NCI-H748 treated with DMSO at 0.1 percent for 48 hours (cell line): Measurements from ENCODE around the gene STXBP1.
"Not testable (repeated sequence)": the region's sequence is repeated elsewhere in the genome, so short reads cannot be mapped to it uniquely, and the experiment has no call there.

Source experiments
- DNase-seq: peaks from one replicate; lab custom pipeline; 2025; lab: John Stamatoyannopoulos, UW

The STXBP1 gene

DNA sequence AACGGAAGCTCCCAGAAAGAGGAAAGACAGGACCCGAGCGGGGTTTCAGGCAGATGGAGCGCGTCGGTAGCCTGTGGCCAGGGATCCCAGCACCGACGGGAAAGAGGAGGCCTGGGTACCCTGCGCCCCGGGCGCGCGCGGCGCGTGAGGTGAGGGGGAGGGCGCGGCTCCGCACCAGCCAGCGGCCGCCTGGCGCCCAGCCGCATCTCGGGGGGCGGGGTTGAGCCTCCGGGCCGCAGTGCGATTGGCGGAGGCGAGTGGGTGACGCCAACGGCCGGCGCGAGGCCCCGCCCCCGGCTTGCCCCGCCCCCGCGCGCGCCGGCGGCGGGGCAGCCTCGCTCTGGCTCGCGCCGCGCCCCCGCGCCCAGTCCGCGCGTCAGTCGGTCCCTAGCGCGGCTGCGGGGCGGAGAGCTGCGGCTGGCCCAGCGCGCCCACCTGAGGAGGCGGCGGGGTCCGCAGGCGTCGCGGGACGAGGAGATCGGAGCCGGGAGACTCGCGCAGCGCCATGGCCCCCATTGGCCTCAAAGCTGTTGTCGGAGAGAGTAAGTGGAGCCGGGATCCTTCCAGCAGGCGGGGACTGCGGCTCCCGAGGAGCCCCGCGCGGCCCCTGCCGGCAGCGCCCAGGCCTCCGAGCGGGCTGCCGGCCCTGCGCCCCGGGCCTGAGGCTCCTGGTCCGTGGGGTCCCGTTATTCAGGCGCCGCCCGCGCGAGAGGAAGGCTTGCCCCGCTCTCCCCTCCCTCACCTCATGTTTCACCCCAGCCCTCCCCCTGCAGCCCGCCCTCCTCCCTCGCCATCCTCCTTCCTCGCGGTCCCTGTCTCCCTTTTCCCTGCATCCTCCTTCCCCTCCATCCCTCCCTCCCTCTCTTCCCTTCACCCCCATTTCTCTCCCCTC, at the start of gene STXBP1:
TSS of gene STXBP1 (plus strand) at position 379 of the 892 bp plus-strand sequence. CDS start at position 506, 127 bp downstream.
- peak; percentile 67 for DNase-seq

DNA sequence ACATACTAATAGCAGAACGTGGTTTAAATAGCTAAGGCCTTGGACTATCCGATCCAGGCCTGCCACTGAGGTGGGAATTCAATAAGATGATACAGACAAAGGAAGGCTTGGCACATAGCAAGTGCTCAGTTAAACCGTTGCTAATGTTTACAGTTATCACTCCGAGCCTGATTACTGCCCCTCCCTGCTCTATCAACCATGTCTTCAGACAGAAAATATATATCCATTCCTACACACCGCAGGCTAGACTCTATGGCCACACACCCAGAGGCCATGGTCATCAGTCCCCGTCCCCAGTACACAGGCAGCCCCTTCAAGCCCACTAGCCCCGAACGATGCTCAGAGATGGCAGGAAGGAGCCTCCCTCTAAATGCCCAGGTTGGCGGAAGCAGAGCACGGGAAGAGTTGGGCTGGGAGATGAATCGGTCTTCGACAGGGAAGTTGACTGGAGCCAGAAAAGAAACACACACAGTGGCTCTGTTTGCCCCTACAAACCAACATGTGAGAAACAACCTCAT, 49.7 kb upstream of the STXBP1 start:
- DNase-seq: no peak

DNA sequence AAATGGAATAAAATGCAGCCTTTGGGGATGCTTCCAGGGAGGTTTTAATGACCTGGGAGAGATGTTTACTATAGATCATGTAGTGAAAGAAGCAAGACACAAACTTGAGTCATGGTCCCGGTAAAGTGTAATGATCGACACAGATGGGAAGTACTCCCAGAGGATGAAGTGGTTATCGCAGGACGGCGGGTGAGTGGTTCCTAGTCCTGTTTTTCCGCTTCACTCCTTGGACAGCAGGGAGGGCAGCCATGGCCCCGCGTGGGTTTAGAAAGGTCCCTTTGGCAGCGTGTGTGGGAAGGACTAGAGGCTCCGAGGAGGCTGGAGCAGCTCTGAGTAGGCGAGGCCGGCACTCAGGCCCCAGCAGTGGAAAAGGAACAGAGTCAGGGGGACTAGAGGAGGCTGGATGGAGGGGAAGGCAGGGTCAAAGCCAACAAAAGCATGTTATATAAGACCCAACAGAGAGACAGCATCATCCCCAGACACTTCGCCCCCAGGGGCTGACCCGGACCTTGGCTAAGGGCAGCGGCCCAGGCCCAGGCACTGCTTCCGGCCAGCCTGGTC, 49.2 kb upstream of the STXBP1 start:
- DNase-seq: no peak

DNA sequence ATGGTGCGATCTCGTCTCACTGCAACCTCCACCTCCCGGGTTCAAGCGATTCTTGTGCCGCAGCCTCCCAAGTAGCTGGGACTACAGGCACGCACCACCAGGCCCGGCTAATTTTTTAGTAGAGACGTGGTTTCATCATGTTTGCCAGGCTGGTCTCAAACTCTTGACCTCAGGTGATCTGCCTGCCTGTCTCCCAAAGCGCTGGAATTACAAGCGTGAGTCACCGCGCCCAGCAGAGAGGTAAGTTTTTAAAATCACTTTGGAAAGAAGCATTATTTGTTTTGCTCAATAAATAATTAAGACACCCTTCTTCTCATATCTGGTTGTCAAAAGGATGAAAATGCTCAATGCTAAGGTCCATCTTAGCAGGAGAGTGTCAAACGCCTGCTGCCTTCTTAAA, 48.5 kb upstream of the STXBP1 start:
- no peak for DNase-seq

DNA sequence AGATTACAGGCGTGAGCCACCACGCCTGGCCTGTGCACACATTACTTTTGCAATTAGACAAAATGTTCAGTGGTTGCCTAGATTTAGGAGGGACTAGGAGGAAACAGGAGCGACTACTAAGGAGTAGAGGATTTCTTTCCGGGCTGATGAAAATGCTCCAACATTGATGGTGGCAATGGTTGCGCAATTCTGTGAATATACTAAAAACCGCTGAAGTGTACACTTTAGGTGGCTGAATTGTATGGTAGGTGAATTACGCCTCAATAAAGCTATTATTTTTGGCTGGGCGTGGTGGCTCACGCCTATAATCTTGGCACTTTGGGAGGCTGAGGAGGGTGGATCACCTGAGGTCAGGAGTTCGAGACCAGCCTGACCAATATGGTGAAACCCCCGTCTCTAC, 46.8 kb upstream of the STXBP1 start:
- no peak for DNase-seq

DNA sequence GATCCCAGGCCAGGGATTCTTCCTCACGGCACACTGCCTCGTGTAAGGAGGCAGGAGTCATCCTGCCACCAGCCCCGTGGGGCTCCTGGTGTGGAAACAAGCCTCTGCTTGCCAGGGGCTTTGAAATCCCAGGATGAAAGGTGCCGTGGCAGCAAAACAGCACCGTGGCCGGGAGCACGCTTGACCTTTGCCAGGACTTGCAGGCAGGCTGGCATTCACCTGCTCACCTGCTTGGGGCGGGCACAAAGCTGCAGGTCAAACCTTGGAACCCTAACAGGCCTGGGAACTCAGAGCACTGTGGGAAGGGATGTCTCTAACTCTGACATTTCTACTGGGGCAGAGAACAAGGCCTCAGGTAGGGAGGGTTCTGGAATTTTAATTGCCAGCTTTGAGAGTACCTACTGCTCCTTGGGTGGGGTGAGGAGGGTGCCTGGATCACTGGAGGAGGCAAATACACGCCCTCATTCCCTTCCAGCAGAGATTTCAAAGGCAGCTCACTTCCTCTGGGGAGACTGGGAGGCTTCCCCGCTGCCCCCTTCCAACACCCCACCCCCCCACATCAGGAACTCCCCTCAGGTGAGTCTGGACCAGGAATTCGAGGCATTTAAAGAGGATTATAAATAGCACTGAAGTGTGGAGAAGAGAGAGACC, 45.6 kb upstream of the STXBP1 start:
- DNase-seq: no peak

DNA sequence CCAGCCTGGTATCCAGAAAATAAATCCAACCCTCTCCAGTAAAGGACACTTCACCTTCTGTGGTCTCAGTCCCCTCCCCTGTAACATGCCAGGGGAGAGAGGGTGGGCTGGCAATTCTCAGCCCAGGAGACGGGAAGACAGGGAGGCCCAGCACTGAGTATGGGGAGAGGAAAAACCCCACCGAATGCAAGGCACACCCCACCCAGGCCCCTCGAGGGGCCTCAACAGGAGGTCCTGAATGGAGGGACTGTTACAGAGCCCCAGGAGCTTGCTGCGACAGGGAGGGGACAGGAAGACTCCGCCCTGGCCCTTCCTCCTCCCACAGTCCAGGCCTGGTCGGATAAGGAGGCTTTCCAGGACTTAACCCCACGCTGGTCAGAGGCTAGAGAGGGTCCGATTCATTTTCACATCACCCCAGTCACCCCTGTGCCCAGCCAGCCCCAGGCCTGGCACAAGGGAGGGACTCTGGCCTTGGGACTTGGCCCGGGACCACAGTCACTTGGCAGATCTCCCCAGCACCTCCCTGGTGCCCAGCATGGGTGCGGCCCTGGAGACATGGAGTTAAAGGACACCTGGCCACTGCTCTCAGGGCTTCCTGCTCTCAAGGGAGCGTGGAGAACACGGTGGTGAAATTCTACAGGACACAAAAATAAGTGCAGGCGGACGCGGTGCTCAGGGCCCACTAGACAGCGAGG, 44.9 kb upstream of the STXBP1 start:
- DNase-seq: no peak

DNA sequence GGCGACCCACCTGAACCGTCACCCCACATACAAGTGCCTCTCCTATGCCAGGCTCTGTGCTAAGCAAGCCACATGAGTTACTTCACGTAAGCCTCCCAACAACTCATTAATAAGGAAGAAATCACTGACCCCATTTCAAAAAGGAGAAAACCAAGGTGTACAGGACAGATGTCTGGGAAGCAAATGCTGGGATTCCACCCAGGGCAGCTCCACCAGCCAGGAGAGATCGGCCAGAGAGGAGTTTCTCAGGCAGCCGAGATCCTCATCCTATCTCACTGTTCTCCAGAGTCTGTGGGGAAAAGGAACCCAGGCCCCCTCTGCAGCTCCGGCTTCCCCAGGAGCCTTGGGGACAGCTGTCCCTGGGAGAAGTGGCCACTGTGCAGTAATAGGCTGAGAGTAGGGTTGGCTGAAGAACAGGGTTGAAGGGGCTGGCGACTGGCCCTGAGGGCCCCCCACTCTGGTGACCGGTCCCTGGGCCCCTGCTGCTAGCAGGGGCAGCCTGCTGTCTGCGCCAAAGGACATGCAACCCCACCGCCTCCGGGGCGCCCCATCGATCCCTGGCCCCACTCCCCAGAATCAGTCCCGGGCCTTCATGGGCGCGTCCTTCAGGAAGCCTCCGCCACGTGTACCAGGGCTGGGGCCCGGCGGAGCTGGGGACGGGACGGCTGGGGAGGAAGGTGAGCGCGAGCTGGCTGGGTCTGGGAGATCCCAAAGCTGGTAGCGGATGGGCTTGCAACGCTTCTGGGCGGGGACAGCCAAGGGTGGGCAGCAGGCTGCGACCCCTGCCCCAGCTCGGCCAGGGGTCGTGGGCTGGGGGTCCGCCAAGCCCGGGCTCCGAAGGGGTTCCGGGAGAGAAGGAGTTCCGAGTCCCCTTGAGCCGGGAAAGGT, 44.1 kb upstream of the STXBP1 start:
- DNase-seq: no peak

DNA sequence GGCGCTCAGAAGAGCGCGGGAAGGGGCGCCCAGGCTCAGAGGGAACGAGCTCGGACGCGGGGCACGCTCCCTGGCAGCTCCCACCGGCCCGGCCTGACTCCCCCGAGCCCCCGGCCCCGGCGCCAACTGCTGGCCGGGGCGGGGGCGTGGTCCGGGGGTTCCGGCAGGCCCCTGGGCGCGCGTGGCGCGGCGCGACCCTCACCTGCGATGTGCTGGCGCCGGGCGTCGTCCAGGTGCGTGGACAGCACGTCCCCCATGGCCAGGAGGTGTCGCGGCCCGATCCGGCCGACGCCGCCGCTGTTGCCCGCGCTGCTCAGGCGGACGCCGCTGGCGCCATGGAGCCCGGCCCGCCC, 43.5 kb upstream of the STXBP1 start:
- DNase-seq: no peak

DNA sequence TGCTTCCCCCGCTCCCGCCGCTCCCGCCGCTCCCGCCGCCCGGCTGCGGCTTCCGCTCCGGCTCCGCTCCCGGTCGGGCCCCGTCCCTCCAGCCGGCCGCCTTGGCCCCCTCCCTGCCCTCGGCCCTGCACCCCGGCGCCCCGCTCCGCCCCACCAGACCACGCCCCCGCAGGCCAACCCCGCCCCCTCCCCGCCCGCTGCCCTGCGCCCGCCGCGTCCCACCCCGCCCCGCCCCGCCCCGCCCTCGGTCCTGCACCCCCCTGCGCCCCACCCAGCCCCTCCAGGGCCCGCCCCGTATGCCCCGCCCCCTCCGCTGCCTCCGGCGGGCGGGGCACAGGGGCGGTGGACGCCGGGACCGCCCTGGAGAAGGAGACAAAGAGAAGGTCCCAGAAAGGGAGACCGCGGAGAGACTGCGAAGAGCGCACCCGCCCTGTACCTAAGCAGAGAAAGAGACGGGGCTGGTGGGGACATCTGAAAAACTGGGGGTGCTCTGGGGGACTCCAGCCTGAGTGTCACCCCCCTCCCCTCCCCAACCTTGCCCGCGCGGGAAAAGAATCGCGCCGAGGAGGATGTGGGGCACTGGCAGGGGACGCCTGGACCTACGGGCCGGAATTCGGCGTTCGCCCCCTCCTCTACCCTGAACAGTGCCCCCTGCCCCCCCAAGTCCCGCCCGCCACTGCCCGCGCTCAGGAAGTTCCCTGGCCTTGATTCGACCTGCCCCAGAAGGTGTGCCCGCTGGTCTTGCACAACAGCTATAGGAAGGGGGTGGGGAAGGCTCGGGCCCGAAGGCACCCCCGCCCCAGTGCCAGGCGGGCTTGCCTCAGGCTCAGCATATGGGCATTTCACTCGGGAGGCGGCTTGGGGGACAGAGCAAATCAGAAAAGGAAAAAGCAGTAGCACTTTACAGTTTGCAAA, 42.8 kb upstream of the STXBP1 start:
- peak; percentile 74 for DNase-seq

DNA sequence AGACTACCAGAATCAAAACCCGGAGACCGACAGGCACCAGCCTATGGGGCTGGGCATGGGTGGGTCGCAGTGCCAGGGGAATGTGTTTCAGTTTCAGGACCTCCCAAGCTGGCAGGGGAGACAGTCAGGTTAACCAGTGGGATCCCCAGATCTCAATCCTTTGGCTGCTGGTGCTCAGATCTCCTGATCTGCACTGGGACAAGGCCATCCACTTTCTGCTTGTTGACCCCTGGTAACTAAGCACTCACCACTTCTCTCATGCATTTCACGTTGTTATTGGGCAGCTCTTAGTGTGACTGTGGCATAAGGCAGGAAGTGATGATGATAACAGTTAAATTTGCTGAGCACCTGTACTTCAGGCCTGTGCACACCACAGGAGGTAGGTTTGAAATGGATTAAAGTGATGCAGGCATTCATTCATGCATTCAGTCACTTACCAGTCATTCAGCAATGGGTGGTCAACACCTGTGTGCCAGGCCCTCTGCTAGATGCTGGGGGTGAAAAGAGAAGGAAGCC, 42.1 kb upstream of the STXBP1 start:
- DNase-seq: peak; percentile 61

DNA sequence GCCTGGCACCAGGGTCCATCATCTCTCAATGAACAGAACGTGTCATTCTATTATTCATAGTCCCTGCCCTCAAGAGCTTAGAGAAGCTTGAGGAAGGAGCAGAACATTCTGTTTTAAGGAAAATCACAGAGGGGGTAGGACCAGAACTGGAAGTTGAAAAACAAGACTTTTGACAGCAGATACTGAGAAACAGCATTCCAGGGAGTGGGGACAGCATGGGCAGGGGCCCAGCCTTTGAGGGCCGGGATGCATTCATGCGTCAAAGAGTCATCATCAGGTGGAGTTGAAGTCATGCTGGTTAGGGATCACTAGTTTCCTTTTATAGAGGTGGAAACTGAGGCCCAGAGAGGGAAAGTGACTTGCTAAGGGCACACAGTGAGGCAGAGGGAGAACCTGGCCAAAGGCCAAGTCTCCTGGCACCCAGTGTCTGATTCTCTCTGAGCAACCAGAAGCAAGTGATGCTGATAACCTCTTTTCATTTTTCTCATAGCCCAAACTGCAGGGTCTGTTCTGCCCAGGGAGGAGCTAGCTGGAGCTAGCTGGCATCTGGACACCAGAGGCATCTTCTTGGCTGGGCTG, 41.5 kb upstream of the STXBP1 start:
- no peak for DNase-seq

DNA sequence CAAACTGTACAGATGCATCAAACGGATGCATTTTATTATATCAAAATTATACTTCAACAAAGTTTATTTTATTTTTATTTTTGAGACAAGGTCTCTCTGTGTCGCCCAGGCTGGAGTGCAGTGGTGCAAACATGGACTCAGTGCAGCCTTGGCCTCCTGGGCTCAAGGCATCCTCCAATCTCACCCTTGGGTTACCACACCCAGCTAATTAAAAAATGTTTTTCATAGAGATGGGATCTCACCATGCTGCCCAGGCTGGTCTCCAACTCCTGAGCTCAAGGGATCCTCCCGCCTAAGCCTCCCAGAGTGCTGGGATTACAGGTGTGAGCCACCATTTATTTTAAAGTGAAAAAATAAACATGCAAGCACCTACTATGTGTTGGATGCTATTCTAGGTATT, 40.1 kb upstream of the STXBP1 start:
- DNase-seq: no peak

DNA sequence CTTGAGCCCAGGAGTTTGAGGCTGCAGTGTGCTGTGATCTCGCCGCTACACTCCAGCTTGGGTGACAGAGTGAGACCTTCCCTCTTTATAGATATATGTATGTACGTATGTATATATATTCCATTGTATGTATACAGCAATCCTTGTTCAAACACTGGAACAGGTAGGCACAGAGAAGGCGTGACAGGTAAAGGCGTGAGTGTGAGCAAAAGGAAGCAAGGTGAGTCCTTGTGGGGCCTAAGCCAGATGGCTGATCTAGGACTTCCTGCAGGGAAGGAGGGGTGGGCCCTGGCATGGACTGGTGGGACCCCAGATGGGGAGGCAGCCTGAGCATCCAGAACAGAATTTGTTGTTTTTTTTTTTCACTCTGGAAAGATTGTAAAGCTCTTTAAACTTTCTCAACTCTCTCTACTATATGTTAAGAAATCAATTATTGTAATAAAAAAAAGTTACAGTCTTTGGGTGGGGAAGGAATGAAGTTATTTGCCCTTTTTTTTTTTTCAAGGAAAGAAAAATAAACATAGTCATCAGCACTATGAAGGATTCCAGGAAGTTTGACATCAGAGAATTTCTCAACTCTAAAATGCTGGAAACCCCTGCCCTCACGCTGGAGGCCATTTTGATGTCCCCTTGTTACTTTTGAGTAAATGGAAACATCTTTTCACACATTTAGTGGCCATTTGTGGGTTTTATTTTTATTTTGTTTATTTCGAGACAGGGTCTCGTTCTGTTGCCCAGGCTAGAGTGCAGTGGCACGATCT, 38.9 kb upstream of the STXBP1 start:
- peak; percentile 18 for DNase-seq

DNA sequence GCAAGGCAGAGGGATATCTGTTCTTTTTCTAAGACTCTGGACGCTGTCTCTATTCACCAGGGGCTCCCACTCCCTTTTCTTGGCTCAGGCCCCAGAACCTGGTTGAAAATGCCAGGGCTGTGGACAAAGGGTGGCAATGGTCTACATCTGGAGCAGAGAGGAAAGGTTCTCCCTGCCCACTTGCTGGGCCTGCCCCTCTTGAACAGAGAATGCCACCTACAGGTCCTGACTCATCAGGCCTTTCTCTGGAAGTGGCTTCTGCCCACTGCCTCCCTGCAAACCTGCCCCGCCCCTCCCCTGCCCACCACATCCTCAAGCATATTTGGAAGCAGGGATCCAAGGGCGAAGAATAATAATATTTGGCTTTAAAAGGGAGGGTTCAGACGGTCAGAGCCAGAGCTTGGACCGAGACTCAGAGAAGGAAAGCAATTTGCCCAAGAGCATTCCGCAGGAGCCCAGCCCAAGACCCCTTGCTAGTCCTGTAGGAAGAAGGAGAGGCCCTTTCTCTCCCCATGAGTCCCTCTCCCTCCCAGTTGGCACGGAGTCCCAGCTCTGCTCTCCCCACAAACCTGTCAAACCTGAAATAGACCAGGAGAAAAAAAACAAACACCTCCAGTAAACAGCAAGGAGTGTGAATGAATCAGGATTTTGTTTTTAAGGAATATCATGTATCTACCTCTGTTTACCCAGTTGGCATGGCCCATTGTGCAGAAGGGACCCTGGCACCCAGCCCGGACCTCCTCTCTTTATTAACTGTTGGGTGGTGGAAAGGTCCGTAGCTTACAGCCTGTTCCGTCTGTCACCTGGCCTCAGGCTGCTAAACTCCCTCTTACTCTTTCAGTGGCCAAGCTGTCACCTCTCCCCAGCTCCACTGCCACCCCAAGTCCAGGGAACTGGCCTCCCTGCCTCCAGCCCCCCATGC, 37.7 kb upstream of the STXBP1 start:
- peak; percentile 97 for DNase-seq

DNA sequence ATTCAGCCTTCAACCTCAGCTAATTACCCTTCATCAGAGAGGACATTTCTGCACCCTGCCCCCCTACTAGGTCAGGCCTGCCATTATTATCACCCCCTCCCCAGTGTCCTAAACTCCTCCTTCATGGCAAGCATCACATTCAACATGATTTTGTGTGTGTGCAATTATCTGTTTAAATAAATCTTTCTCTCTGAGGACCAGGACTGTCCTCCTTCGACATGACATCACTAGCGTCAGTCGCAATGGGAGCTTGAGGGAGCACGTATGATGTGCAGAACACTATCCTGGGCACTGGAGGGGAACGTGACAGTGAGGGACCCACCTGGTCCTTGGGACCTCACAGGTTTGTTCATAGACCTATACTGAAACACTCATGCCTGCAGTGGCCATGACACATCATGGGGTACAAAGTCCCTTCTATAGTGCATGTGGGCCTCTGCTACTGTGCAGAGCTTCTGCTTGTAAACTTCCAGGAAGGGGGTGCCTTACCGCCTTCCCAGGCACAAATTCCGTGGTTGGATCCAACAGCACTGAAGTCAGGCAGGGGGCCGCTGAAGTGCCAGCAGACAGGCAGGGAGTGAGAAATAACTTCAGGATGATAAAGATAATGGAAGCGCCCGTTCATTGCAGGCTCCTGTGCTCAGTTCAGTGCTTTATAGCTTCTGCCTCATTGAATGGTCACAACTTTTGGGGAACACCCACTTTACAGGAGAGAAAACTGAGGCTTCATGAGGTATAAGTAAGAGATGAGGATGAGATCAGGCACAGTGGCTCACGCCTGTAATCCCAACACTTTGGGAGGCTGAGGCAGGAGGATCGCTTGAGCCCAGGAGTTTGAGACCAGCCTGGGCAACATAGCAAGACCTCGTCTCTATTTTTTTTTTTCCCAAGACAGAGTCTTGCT, 36.0 kb upstream of the STXBP1 start:
- DNase-seq: no peak

DNA sequence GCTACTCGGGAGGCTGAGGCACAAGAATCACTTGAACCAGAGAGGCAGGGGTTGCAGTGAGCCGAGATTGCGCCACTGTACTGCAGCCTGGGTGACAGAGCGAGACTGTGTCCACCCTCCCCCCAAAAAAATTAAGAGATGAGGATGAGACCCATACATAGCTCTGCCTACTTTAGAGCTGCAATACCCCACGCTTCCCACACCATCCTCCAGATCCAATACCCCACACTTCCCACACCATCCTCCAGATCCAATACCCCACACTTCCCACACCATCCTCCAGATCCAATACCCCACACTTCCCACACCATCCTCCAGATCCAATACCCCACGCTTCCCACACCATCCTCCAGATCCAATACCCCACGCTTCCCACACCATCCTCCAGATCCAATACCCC, 34.9 kb upstream of the STXBP1 start:
- DNase-seq: not testable (repeated sequence)
